Measurements from ENCODE around the gene NUDT16L1. TPM values are rescaled to one million over a fixed set of nuclear protein-coding genes. Genes with fewer than 3 reads are reported as not detected.
"Not testable (repeated sequence)": the region's sequence is repeated elsewhere in the genome, so short reads cannot be mapped to it uniquely, and the experiment has no call there.

The NUDT16L1 gene
- total RNA-seq, 1 donor from 2014 or later: 20.4 TPM

GRCh38 chr16:4650443-4651074 is 42.8 kb upstream of the NUDT16L1 start:
- not testable (repeated sequence) for H3K4me1 Mint-ChIP-seq (ENCODE audit: low read depth); H3K27ac Mint-ChIP-seq (ENCODE audit: unreplicated experiment); H3K4me3 Mint-ChIP-seq (ENCODE audit: unreplicated experiment); DNase-seq (ENCODE audit: low spot score); H3K9me3 Mint-ChIP-seq (ENCODE audit: low read depth); H3K27me3 Mint-ChIP-seq (ENCODE audit: low read depth)
- peak; percentile 85 for TF ChIP-seq CTCF (IDR thresholded peaks at IDR 0.05)
- peaks cover 10% of the 10 kb centered on the region for H3K36me3 Mint-ChIP-seq (ENCODE audit: low read depth)

- H3K36me3 Mint-ChIP-seq (ENCODE audit: low read depth): peaks cover 14% of the 10 kb centered on the region
- TF ChIP-seq CTCF (IDR thresholded peaks at IDR 0.05): no peak
- H3K4me3 Mint-ChIP-seq (ENCODE audit: unreplicated experiment): no peak overlapping the region
- no peaks in the 10 kb centered on the region for H3K27me3 Mint-ChIP-seq (ENCODE audit: low read depth)
- H3K27ac Mint-ChIP-seq (ENCODE audit: unreplicated experiment): no peak overlapping the region
- no peaks in the 10 kb centered on the region for H3K9me3 Mint-ChIP-seq (ENCODE audit: low read depth)
- DNase-seq (ENCODE audit: low spot score): no peak
- no peaks in the 10 kb centered on the region for H3K4me1 Mint-ChIP-seq (ENCODE audit: low read depth)
These were observed 41.5 kb upstream of the NUDT16L1 start for GRCh38 chr16:4651827-4652226.

GRCh38 chr16:4652561-4652960 is 40.8 kb upstream of the NUDT16L1 start:
- Mint-ChIP-seq H3K27ac (ENCODE audit: unreplicated experiment) (peak overlapping the region; percentile 22), H3K4me3 (ENCODE audit: unreplicated experiment) (no peak overlapping the region), H3K36me3 (ENCODE audit: low read depth) (peaks cover 14% of the 10 kb centered on the region), H3K9me3 (ENCODE audit: low read depth) (no peaks in the 10 kb centered on the region), H3K27me3 (ENCODE audit: low read depth) (no peaks in the 10 kb centered on the region), H3K4me1 (ENCODE audit: low read depth) (no peaks in the 10 kb centered on the region)
- TF ChIP-seq CTCF (IDR thresholded peaks at IDR 0.05): no peak
- no peak for DNase-seq (ENCODE audit: low spot score)

GRCh38 chr16:4654011-4654963 is 39.1 kb upstream of the NUDT16L1 start:
- no peaks in the 10 kb centered on the region for H3K4me1 Mint-ChIP-seq (ENCODE audit: low read depth)
- peaks cover 16% of the 10 kb centered on the region for H3K36me3 Mint-ChIP-seq (ENCODE audit: low read depth)
- no peak for TF ChIP-seq CTCF (IDR thresholded peaks at IDR 0.05)
- no peak overlapping the region for H3K4me3 Mint-ChIP-seq (ENCODE audit: unreplicated experiment)
- no peak overlapping the region for H3K27ac Mint-ChIP-seq (ENCODE audit: unreplicated experiment)
- DNase-seq (ENCODE audit: low spot score): no peak
- H3K27me3 Mint-ChIP-seq (ENCODE audit: low read depth): no peaks in the 10 kb centered on the region
- H3K9me3 Mint-ChIP-seq (ENCODE audit: low read depth): no peaks in the 10 kb centered on the region

- DNase-seq (ENCODE audit: low spot score): no peak
- H3K4me3 Mint-ChIP-seq (ENCODE audit: unreplicated experiment): no peak overlapping the region
- no peaks in the 10 kb centered on the region for H3K27me3 Mint-ChIP-seq (ENCODE audit: low read depth)
- peaks cover 4% of the 10 kb centered on the region for H3K4me1 Mint-ChIP-seq (ENCODE audit: low read depth)
- TF ChIP-seq CTCF (IDR thresholded peaks at IDR 0.05): no peak
- no peaks in the 10 kb centered on the region for H3K9me3 Mint-ChIP-seq (ENCODE audit: low read depth)
- peaks cover 16% of the 10 kb centered on the region for H3K36me3 Mint-ChIP-seq (ENCODE audit: low read depth)
- no peak overlapping the region for H3K27ac Mint-ChIP-seq (ENCODE audit: unreplicated experiment)
These were observed 38.3 kb upstream of the NUDT16L1 start for GRCh38 chr16:4654964-4655590.
